Tibial artery (tissue), 4 donors: ENCODE data around the gene CHST10.
"Not testable (repeated sequence)": the region's sequence is repeated elsewhere in the genome, so short reads cannot be mapped to it uniquely, and the experiment has no call there.

Source experiments
- DNase-seq, 2 donors: peaks; one replicate each; pipeline ENCODE4 v3.0.0-alpha.2; 2019
- H3K27ac ChIP-seq, 2 donors: fragments of 200-600 bp; sonication (generic) in 1 of 2; 1 replicate in 1 of 2; 2 replicates in 1 of 2; pipeline ENCODE4 v1.5.1; 2018 to 2019; ENCODE audit warnings: mild to moderate bottlenecking in 1 of 2
- H3K27me3 ChIP-seq, 2 donors: fragments of 200-600 bp; sonication (generic) in 1 of 2; one replicate each; pipeline versions ENCODE4 v1.5.1 to v1.6.0; 2016 to 2019
- H3K36me3 ChIP-seq, 3 donors: fragments of 200-600 bp; sonication (generic) in 2 of 3; one replicate each; pipeline ENCODE4 v1.5.1; 2016 to 2019; ENCODE audit warnings: mild to moderate bottlenecking in 2 of 3
- H3K4me1 ChIP-seq, 4 donors: fragments of 200-600 bp; sonication (generic) in 2 of 4; 1 replicate in 3 of 4; 2 replicates in 1 of 4; pipeline ENCODE4 v1.5.1; 2016 to 2019
- H3K4me3 ChIP-seq, 2 donors: fragments of 200-600 bp; sonication (generic) in 1 of 2; 1 replicate in 1 of 2; 2 replicates in 1 of 2; pipeline ENCODE4 v1.5.1; 2018 to 2019; ENCODE audit warnings: mild to moderate bottlenecking in 2 of 2
- H3K9me3 ChIP-seq, 3 donors: fragments of 200-600 bp; sonication (generic) in 1 of 3; one replicate each; pipeline ENCODE4 v1.5.1; 2016 to 2019
- intact Hi-C: fragments of 100-400 bp; cut with DNase I; formaldehyde crosslinking; loops from one replicate; pipeline ENCODE4 v1.15.0; 2023; ENCODE audit warnings: low total_unique reads
- TF ChIP-seq, protein P1 (sequence below), 2 experiments: fragments of 200-600 bp in 1 of 2; fragments of 450-650 bp in 1 of 2; IDR thresholded peaks; one replicate each; pipeline ENCODE4 v1.5.1; 2017 to 2019; ENCODE audit warnings: antibody characterized with exemption in 2 of 2, mild to moderate bottlenecking in 1 of 2, moderate library complexity in 1 of 2

The CHST10 gene

DNA sequence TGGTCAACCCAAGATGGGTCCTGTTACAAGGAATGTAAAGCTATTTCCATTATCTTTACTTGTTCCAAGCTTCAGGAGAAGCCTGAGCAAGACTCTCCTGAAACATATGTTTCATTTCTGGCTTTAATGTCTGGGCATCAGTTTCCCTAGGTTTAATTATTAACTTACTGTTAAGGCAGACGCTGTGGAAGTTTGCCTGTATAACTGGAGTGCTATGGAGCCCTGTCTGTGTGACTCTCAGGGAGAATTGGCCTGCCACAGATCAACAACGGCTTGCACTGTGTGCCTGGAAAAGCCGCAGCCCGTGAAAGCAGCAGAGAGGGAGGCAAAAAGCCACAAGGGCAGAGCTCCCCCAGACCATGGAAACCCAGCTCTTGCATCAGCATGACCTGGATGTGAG lies 73.0 kb downstream of the CHST10 start:
- intact Hi-C loops: no loop called here
- DNase-seq: no peak
- H3K4me1 ChIP-seq: no peaks in the 10 kb centered on the region
- peaks cover 0 to 7% of the 10 kb centered on the region in 2 donors for H3K27me3 ChIP-seq
- TF ChIP-seq, protein P1, sequence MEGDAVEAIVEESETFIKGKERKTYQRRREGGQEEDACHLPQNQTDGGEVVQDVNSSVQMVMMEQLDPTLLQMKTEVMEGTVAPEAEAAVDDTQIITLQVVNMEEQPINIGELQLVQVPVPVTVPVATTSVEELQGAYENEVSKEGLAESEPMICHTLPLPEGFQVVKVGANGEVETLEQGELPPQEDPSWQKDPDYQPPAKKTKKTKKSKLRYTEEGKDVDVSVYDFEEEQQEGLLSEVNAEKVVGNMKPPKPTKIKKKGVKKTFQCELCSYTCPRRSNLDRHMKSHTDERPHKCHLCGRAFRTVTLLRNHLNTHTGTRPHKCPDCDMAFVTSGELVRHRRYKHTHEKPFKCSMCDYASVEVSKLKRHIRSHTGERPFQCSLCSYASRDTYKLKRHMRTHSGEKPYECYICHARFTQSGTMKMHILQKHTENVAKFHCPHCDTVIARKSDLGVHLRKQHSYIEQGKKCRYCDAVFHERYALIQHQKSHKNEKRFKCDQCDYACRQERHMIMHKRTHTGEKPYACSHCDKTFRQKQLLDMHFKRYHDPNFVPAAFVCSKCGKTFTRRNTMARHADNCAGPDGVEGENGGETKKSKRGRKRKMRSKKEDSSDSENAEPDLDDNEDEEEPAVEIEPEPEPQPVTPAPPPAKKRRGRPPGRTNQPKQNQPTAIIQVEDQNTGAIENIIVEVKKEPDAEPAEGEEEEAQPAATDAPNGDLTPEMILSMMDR (IDR thresholded peaks at IDR 0.05): no peak
- no peaks in the 10 kb centered on the region for H3K36me3 ChIP-seq
- H3K27ac ChIP-seq: no peak overlapping the region
- H3K9me3 ChIP-seq: no peaks in the 10 kb centered on the region
- no peak overlapping the region for H3K4me3 ChIP-seq

DNA sequence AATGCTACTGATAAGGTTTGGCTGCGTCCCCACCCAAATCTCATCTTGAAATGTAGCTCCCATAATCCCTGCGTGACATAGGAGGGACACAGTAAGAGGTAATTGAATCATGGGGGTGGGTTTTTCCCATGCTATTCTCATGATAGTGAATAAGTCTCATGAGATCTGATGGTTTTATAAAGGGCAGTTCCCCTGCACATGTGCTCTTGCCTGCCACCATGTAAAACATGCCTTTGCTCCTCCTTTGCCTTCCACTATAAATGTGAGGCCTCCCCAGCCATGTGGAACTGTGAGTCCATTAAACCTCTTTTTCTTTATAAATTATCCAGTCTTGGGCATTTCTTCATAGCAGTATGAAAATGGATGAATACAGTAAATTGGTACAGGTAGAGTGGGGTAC lies 75.0 kb downstream of the CHST10 start:
- H3K4me3 ChIP-seq, H3K27me3 ChIP-seq, DNase-seq, intact Hi-C loops, H3K27ac ChIP-seq, H3K9me3 ChIP-seq, H3K36me3 ChIP-seq, H3K4me1 ChIP-seq: not testable (repeated sequence)
